GM10248 (cell line): ENCODE measurements around the gene KHDC1.
"Not testable (repeated sequence)": the region's sequence is repeated elsewhere in the genome, so short reads cannot be mapped to it uniquely, and the experiment has no call there.

Experiments used
- CTCF ChIA-PET: fragments of 300-600 bp; sonication (Branson Sonifier 250); formaldehyde crosslinking; extraction: SDS; loops from one replicate; lab custom pipeline; 2021; ENCODE audit warnings: antibody characterized with exemption; lab: Yijun Ruan, JAX
- POLR2A ChIA-PET: fragments of 350-650 bp; sonication (Branson Sonifier 250); formaldehyde crosslinking; extraction: SDS; loops from one replicate; lab custom pipeline; 2020; ENCODE audit warnings: antibody characterized with exemption; lab: Yijun Ruan, JAX
- DNase-seq: peaks from one replicate; pipeline ENCODE4 v3.0.0; 2012; ENCODE audit errors: extremely low spot score
- TF ChIP-seq, protein P1 (sequence below): IDR thresholded peaks from 2 replicates; pipeline ENCODE4 v1.5.1; 2012; ENCODE audit warnings: mild to moderate bottlenecking, low read depth; ENCODE audit errors: extremely low read depth, missing control alignments, control extremely low read depth

The KHDC1 gene

DNA sequence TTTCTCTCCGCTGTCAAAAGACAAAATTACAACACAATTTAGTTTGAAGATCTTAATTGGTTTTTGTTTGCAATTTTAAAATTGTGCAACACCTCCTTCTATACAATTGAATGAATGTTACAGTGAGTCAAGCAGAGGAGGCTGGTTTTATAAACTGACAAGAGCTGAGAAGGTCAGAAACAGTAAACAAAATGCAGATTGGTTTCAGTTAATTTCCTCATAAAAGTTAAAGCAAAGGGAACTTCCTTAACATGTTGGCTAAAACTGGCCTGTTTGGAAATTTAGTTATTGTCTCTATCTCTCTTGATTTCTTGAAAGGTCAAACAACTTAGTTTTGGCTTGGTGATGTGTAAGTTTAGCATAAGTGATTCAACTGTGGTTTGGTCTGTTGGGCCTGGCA lies 59.9 kb downstream of the KHDC1 start:
- POLR2A ChIA-PET = no interaction called here
- CTCF ChIA-PET = no interaction called here
- no peak for DNase-seq
- TF ChIP-seq, protein P1, sequence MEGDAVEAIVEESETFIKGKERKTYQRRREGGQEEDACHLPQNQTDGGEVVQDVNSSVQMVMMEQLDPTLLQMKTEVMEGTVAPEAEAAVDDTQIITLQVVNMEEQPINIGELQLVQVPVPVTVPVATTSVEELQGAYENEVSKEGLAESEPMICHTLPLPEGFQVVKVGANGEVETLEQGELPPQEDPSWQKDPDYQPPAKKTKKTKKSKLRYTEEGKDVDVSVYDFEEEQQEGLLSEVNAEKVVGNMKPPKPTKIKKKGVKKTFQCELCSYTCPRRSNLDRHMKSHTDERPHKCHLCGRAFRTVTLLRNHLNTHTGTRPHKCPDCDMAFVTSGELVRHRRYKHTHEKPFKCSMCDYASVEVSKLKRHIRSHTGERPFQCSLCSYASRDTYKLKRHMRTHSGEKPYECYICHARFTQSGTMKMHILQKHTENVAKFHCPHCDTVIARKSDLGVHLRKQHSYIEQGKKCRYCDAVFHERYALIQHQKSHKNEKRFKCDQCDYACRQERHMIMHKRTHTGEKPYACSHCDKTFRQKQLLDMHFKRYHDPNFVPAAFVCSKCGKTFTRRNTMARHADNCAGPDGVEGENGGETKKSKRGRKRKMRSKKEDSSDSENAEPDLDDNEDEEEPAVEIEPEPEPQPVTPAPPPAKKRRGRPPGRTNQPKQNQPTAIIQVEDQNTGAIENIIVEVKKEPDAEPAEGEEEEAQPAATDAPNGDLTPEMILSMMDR = no peak

DNA sequence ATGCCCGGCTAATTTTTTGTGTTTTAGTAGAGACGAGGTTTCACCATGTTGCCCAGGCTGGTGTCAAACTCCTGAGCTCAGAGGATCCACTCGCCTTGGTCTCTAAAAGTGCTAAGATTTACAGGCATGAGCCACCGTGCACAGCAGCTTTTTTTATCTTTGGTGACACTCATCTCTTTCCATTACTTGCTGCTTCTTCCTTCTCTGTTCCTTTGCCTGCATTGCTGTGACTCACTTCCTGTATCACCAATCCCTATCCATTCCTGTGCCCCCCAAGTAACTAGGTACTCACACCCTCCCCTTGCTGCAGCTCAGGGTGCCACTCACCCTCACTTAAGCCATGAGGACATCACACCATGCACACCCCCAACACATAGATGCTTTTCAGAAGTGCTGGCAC lies 62.3 kb downstream of the KHDC1 start:
- CTCF ChIA-PET = interaction anchor here (1.1 kb wide), 1 partner anchor 11 kb away, joined by 3 read pairs; no protein-coding TSS in a partner anchor
- DNase-seq = no peak
- POLR2A ChIA-PET = no interaction called here
- TF ChIP-seq, protein P1 = no peak

DNA sequence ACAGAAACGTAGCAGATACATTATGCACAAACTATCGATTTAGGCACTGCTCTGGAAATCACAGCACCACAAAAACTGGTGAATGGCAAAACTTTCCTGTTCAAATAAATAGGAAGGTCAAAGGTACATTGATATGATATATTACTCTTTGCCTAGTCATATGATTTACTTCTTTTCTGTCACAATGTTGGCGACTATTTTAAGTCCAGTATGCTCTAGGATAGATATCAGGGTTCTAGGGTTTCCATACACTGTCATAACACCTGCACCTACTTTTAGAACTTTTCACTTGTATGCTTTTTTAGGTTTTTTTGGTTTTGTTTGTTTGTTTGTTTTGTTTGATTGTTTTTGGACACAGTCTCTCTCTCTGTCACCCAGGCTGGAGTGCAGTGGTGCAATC lies 62.7 kb downstream of the KHDC1 start:
- no peak for DNase-seq
- ChIA-PET POLR2A (no interaction called here), CTCF (interaction anchor here (1.1 kb wide), 1 partner anchor 11 kb away, joined by 3 read pairs; no protein-coding TSS in a partner anchor)
- TF ChIP-seq, protein P1 = no peak

DNA sequence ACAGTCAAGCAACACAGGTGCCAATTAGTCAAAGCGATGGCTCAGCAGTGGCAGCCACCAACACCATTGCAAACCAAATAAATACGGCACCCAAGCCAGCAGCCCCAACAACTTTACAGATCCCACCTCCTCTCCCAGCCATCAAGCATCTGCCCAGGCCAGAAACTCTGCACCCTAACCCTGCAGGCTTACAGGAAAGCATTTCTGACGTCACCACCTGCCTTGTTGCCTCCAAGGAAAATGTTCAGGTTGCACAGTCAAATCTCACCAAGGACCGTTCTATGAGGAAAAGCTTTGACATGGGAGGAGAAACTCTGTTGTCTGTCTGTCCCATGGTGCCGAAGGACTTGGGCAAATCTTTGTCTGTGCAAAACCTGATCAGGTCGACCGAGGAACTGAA lies 68.3 kb downstream of the KHDC1 start:
- TF ChIP-seq, protein P1 = no peak
- CTCF ChIA-PET = interaction anchor here (0.8 kb wide), 1 partner anchor 10 kb away, joined by 3 read pairs; no protein-coding TSS in a partner anchor

DNA sequence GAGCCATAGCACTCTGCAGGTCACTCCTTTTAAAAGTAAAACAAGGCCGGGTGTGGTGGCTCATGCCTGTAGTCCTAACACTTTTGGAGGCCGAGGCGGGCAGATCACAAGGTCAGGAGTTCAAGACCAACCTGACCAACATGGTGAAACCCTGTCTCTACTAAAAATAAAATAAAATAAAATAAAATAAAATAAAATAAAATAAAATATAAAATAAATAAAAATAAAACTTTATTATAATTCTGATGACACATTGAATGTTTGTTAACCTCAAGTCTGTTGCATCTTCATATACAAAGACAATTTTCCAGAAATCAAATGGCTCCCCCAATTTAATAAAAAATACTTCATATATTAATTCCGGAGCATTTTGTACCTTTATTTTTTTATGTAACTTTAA lies 69.7 kb downstream of the KHDC1 start:
- DNase-seq, CTCF ChIA-PET, POLR2A ChIA-PET: not testable (repeated sequence)

More for the DNA sequence above, 68.3 kb downstream of the KHDC1 start:
- POLR2A ChIA-PET = no interaction called here
- no peak for DNase-seq
